Panc1 (cell line): ENCODE data around the gene BST2.

Source experiments
- POLR2AphosphoS5 ChIP-seq: IDR thresholded peaks from 2 replicates; pipeline ENCODE4 v1.6.1; 2012; ENCODE audit warnings: mild to moderate bottlenecking, low read depth, low read length, moderate library complexity
- REST ChIP-seq, 2 experiments: IDR thresholded peaks; 2 replicates each; pipeline ENCODE4 v1.6.1; 2011 to 2012; ENCODE audit warnings: low read depth in 2 of 2, control low read depth in 1 of 2, low read length in 1 of 2, mild to moderate bottlenecking in 1 of 2, moderate library complexity in 1 of 2; ENCODE audit not compliant: insufficient read depth in 1 of 2

- TF ChIP-seq REST (IDR thresholded peaks at IDR 0.05; ENCODE audit: insufficient read depth in 1 of 2, low read depth in 2 of 2, low read length in 1 of 2) (no peak), POLR2AphosphoS5 (no peak)
Observed at GRCh38 chr19:17393914-17394313, 11.5 kb downstream of the BST2 start, which contains the start of gene CCDC194.
